Neural crest cell (in vitro differentiated cells): ENCODE measurements around the gene CAPN8. TPM values are rescaled to one million over a fixed set of nuclear protein-coding genes. Genes with fewer than 3 reads are reported as not detected.
"Not testable (repeated sequence)": the region's sequence is repeated elsewhere in the genome, so short reads cannot be mapped to it uniquely, and the experiment has no call there.

ENCODE experiments used
- DNase-seq: peaks from one replicate; pipeline ENCODE4 v3.0.0; 2021; ENCODE audit warnings: low read depth, mixed read lengths, low spot score
- H3K27ac Mint-ChIP-seq: one replicate; pipeline ENCODE4 v1.8.0; 2021; ENCODE audit warnings: mild to moderate bottlenecking, mixed read lengths; ENCODE audit not compliant: unreplicated experiment
- H3K27me3 Mint-ChIP-seq: 2 replicates; pipeline ENCODE4 v1.8.0; 2021; ENCODE audit warnings: low read depth, mild to moderate bottlenecking, mixed read lengths
- H3K36me3 Mint-ChIP-seq: 2 replicates; pipeline ENCODE4 v1.8.0; 2021; ENCODE audit warnings: low read depth, mild to moderate bottlenecking, mixed read lengths
- H3K4me1 Mint-ChIP-seq: 2 replicates; pipeline ENCODE4 v1.8.0; 2021; ENCODE audit warnings: mixed read lengths
- H3K4me3 Mint-ChIP-seq: one replicate; pipeline ENCODE4 v1.8.0; 2021; ENCODE audit warnings: mild to moderate bottlenecking, mixed read lengths
- H3K9me3 Mint-ChIP-seq: 2 replicates; pipeline ENCODE4 v1.8.0; 2021; ENCODE audit warnings: mixed read lengths
- CTCF ChIP-seq: fragments of 200-600 bp; sonication (generic); conservative IDR thresholded peaks from 2 replicates; pipeline ENCODE4 v1.5.0; 2021; ENCODE audit warnings: antibody characterized with exemption, mild to moderate bottlenecking
- total RNA-seq: library from RNA; stranded (reverse); gene quantifications from 2 replicates; pipeline ENCODE4 v1.2.1, GENCODE V29; 2021

Gene CAPN8
- total RNA-seq, 1 donor from 2014 or later = not detected

- TF ChIP-seq CTCF = no peak
- Mint-ChIP-seq H3K4me3 (no peak overlapping the region), H3K36me3 (no peaks in the 10 kb centered on the region), H3K4me1 (peaks cover 4% of the 10 kb centered on the region), H3K27ac (no peak overlapping the region), H3K9me3 (no peaks in the 10 kb centered on the region), H3K27me3 (peaks cover 17% of the 10 kb centered on the region)
- no peak for DNase-seq
These were observed 140.0 kb downstream of the CAPN8 start for GRCh38 chr1:223525546-223525945.

- Mint-ChIP-seq H3K4me3 (no peak overlapping the region), H3K4me1 (peaks cover 4% of the 10 kb centered on the region), H3K27me3 (peaks cover 17% of the 10 kb centered on the region), H3K27ac (no peak overlapping the region), H3K9me3 (no peaks in the 10 kb centered on the region), H3K36me3 (no peaks in the 10 kb centered on the region)
- TF ChIP-seq CTCF = no peak
- no peak for DNase-seq
These were observed 140.5 kb downstream of the CAPN8 start for GRCh38 chr1:223524930-223525451.

GRCh38 chr1:223521150-223521549 lies 144.4 kb downstream of the CAPN8 start:
- Mint-ChIP-seq H3K4me3 (no peak overlapping the region), H3K27ac (no peak overlapping the region), H3K9me3 (peaks cover 6% of the 10 kb centered on the region), H3K27me3 (no peaks in the 10 kb centered on the region), H3K4me1 (peaks cover 4% of the 10 kb centered on the region), H3K36me3 (no peaks in the 10 kb centered on the region)
- DNase-seq = no peak
- TF ChIP-seq CTCF = no peak

- Mint-ChIP-seq H3K27ac (no peak overlapping the region), H3K4me3 (no peak overlapping the region), H3K9me3 (peaks cover 6% of the 10 kb centered on the region), H3K27me3 (no peaks in the 10 kb centered on the region), H3K36me3 (no peaks in the 10 kb centered on the region), H3K4me1 (peaks cover 4% of the 10 kb centered on the region)
- no peak for DNase-seq
- no peak for TF ChIP-seq CTCF
These were observed 145.3 kb downstream of the CAPN8 start for GRCh38 chr1:223520200-223520599.

- Mint-ChIP-seq H3K27me3 (no peaks in the 10 kb centered on the region), H3K36me3 (no peaks in the 10 kb centered on the region), H3K4me3 (no peak overlapping the region), H3K4me1 (peaks cover 4% of the 10 kb centered on the region), H3K27ac (no peak overlapping the region), H3K9me3 (peaks cover 6% of the 10 kb centered on the region)
- no peak for DNase-seq
- no peak for TF ChIP-seq CTCF
These were observed 146.4 kb downstream of the CAPN8 start for GRCh38 chr1:223519116-223519515.

- not testable (repeated sequence) for H3K9me3 Mint-ChIP-seq, H3K27me3 Mint-ChIP-seq, H3K4me3 Mint-ChIP-seq, H3K4me1 Mint-ChIP-seq, H3K27ac Mint-ChIP-seq, H3K36me3 Mint-ChIP-seq, DNase-seq
These were observed 146.9 kb downstream of the CAPN8 start for GRCh38 chr1:223518553-223518952.
